ENCODE measurements around the gene EXOC2.

DNA sequence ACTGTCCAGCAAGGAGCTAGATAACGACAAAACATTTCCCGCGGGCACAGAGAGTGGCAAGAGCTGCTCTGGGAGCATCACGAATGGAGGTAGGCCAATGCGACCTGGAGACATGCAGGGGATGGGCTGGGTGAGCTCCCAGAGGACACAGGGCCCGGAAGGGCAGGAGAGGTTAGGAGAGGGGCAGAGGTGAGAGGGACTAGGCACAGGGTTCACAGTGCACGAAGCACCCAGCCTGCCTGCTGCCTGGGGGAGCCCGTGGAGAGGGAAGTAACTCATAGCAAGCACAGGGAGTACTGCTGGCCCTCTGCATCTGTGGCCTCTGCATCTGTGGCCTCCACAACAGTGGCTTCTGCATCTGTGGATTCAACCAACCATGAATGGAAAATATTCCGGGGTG is 162.5 kb downstream of the EXOC2 start:
- TF ChIP-seq, protein P1, sequence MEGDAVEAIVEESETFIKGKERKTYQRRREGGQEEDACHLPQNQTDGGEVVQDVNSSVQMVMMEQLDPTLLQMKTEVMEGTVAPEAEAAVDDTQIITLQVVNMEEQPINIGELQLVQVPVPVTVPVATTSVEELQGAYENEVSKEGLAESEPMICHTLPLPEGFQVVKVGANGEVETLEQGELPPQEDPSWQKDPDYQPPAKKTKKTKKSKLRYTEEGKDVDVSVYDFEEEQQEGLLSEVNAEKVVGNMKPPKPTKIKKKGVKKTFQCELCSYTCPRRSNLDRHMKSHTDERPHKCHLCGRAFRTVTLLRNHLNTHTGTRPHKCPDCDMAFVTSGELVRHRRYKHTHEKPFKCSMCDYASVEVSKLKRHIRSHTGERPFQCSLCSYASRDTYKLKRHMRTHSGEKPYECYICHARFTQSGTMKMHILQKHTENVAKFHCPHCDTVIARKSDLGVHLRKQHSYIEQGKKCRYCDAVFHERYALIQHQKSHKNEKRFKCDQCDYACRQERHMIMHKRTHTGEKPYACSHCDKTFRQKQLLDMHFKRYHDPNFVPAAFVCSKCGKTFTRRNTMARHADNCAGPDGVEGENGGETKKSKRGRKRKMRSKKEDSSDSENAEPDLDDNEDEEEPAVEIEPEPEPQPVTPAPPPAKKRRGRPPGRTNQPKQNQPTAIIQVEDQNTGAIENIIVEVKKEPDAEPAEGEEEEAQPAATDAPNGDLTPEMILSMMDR (IDR thresholded peaks at IDR 0.05), result no peak
- no peak for TF ChIP-seq POLR2A (IDR thresholded peaks at IDR 0.05)

Measured in lower leg skin (tissue), 3 donors.